ENCODE data around the gene RCAN2. TPM values are rescaled to one million over a fixed set of nuclear protein-coding genes. Genes with fewer than 3 reads are reported as not detected.

Gene RCAN2
- total and polyA plus RNA-seq, 9 donors, result 12.0 to 75.3 (median 16.7) TPM

- 13 to 20% (median 15%) methylated on average over 2 of the region's 2 CpGs for WGBS, 3 donors
- intact Hi-C loops (cut with DNase I), result no loop called here
- Histone ChIP-seq H3K4me1 (ENCODE audit: insufficient read depth) (no peaks in the 10 kb centered on the region), H3K36me3 (no peaks in the 10 kb centered on the region), H3K9me3 (peaks cover 0 to 4% of the 10 kb centered on the region in 2 donors), H3K27me3 (no peaks in the 10 kb centered on the region), H3K4me3 (no peak overlapping the region), H3K27ac (no peak overlapping the region)
- DNase-seq, result no peak
- no peak for TF ChIP-seq POLR2A (IDR thresholded peaks at IDR 0.05)
- TF ChIP-seq EP300 (IDR thresholded peaks at IDR 0.05), result no peak
- no peak for TF ChIP-seq CTCF (IDR thresholded peaks at IDR 0.05)
Measured at GRCh38 chr6:46234156-46234556, 257.1 kb downstream of the RCAN2 start.

DNA sequence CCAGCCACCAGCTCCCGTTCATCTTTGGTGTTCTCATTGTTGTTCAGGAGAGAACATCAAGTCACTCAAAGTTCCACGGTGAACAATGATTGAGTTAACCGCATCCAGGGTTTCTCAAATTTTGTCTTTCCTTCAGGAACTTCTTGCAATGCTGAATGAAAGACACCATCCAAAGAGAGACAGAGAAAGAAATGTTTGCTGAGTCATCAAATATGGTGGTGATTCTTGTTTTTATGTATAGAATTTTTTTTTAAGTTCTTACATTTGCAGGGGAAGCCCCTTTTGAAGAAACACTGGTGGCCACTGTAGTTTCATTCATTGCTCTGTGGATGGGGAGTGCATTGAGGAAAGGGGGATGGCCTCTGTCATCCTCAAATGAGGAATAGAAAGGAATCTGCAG, 258.1 kb downstream of the RCAN2 start:
- intact Hi-C loops (cut with DNase I), result no loop called here
- Histone ChIP-seq H3K4me3 (no peak overlapping the region), H3K27ac (no peak overlapping the region), H3K36me3 (no peaks in the 10 kb centered on the region), H3K4me1 (ENCODE audit: insufficient read depth) (no peaks in the 10 kb centered on the region), H3K27me3 (no peaks in the 10 kb centered on the region), H3K9me3 (peaks cover 0 to 4% of the 10 kb centered on the region in 2 donors)
- TF ChIP-seq POLR2A (IDR thresholded peaks at IDR 0.05), result no peak
- TF ChIP-seq CTCF (IDR thresholded peaks at IDR 0.05), result no peak
- no peak for TF ChIP-seq EP300 (IDR thresholded peaks at IDR 0.05)
- DNase-seq, result no peak
- WGBS, 3 donors, result 94 to 96% (median 95%) methylated on average over 3 of the region's 3 CpGs

DNA sequence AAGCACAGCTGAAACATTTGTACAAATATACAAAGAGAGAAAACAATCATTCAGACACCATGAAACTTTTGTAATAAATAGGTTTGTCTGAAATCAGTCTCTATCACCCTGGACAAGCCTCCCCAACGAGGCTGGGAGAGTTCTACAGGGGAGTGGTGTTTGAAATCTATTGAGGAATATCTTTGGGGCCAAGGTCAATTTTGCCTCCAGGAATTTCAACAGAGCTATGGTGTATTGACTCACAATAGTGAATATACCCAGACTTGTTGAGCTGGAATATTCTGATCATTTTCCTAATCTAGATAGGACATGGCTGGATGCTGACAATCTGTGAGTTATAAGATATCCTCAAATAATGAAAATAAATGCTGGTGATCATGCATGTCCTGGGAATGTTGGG, 269.0 kb downstream of the RCAN2 start:
- Histone ChIP-seq H3K4me3 (no peak overlapping the region), H3K36me3 (no peaks in the 10 kb centered on the region), H3K9me3 (no peaks in the 10 kb centered on the region), H3K27me3 (no peaks in the 10 kb centered on the region), H3K4me1 (ENCODE audit: insufficient read depth) (no peaks in the 10 kb centered on the region), H3K27ac (no peak overlapping the region)
- TF ChIP-seq EP300 (IDR thresholded peaks at IDR 0.05), result no peak
- TF ChIP-seq CTCF (IDR thresholded peaks at IDR 0.05), result no peak
- no peak for TF ChIP-seq POLR2A (IDR thresholded peaks at IDR 0.05)
- 3 to 14% (median 7%) methylated on average over 1 of the region's 1 CpG for WGBS, 3 donors
- intact Hi-C loops (cut with DNase I), result loop anchor here in 3 of 4 donors (2.0 to 10.0 kb wide), 5 partner anchors 187 to 560 kb away; no protein-coding TSS in a partner anchor
- DNase-seq, result no peak

DNA sequence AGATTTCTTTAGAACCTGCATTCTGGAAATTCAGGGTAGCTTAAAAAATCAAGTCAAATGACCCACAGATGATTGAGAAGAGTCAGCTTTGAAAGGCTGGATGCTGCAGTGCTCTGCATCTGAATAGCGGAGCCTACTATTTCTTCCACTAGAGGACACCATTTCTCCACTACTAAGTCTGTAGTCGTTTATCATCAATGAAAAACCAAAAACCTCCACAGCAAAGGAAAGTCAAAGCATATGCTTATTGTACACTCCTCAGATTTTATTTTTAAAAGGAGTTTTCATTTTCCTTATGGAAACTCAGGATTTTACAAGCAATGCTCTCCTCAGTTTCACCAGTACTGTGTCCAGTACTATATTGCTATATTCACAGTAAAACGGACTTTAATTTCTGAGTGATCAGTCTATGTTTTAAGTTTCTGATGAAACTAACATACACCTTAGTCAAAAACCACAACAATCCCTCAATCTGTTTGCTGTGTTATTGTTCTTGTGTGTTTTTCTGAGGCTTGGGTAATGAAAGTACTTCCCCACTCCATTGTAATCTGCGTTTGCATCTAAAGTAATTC, 269.9 kb downstream of the RCAN2 start:
- Histone ChIP-seq H3K9me3 (no peaks in the 10 kb centered on the region), H3K27ac (no peak overlapping the region), H3K27me3 (no peaks in the 10 kb centered on the region), H3K4me3 (no peak overlapping the region), H3K4me1 (ENCODE audit: insufficient read depth) (no peaks in the 10 kb centered on the region), H3K36me3 (no peaks in the 10 kb centered on the region)
- no peak for DNase-seq
- TF ChIP-seq POLR2A (IDR thresholded peaks at IDR 0.05), result no peak
- peak; percentile 19 to 81 (median 79) for TF ChIP-seq CTCF (IDR thresholded peaks at IDR 0.05)
- TF ChIP-seq EP300 (IDR thresholded peaks at IDR 0.05), result no peak
- intact Hi-C loops (cut with DNase I), result loop anchor here in 3 of 4 donors (5.0 to 10.0 kb wide), 4 partner anchors 191 to 561 kb away; no protein-coding TSS in a partner anchor
- WGBS, 3 donors, result 39 to 45% (median 40%) methylated on average over 4 of the region's 4 CpGs

Measured in ovary (tissue), 9 donors.